GM23338 (cell line): Measurements from ENCODE around the gene HS6ST3.

Source experiments
- CTCF ChIP-seq, 2 experiments: fragments of 200-600 bp in 1 of 2; sonication (generic) in 1 of 2; conservative IDR thresholded peaks; 2 replicates each; pipeline versions ENCODE4 v1.5.1 to v1.6.1; 2016 to 2017; ENCODE audit warnings: antibody characterized with exemption in 2 of 2, low read depth in 2 of 2, mild to moderate bottlenecking in 2 of 2, moderate library complexity in 1 of 2
- EZH2 ChIP-seq: fragments of 200-600 bp; sonication (generic); IDR thresholded peaks from one replicate; pipeline ENCODE4 v1.8.0; 2017; ENCODE audit warnings: antibody characterized with exemption, mild to moderate bottlenecking, low read depth; ENCODE audit not compliant: unreplicated experiment
- EZH2phosphoT487 ChIP-seq: fragments of 200-600 bp; sonication (generic); IDR thresholded peaks from one replicate; pipeline ENCODE4 v1.8.1; 2018; ENCODE audit warnings: antibody characterized with exemption; ENCODE audit not compliant: unreplicated experiment
- JUNB ChIP-seq: IDR thresholded peaks from one replicate; pipeline ENCODE4 v1.6.1; 2016; ENCODE audit warnings: antibody characterized with exemption; ENCODE audit not compliant: unreplicated experiment
- NANOG ChIP-seq: IDR thresholded peaks from 2 replicates; pipeline ENCODE4 v1.6.1; 2016; ENCODE audit warnings: antibody characterized with exemption, borderline replicate concordance
- POLR2AphosphoS5 ChIP-seq: IDR thresholded peaks from 2 replicates; pipeline ENCODE4 v1.6.1; 2016; ENCODE audit warnings: antibody characterized with exemption, low read depth
- REST ChIP-seq: IDR thresholded peaks from one replicate; pipeline ENCODE4 v1.6.1; 2018; ENCODE audit warnings: antibody characterized with exemption; ENCODE audit not compliant: unreplicated experiment
- ZNF114 ChIP-seq: fragments of 250-450 bp; sonication (Bioruptor Pico); IDR thresholded peaks from 2 replicates; pipeline ENCODE4 v1.5.0; 2020; ENCODE audit warnings: mild to moderate bottlenecking, moderate library complexity

GRCh38 chr13:96481482-96481881 is 391.6 kb downstream of the HS6ST3 start:
- TF ChIP-seq CTCF (conservative IDR thresholded peaks at IDR 0.05; ENCODE audit: low read depth in 2 of 2) (no peak), EZH2phosphoT487 (no peak), POLR2AphosphoS5 (no peak), REST (no peak), EZH2 (no peak), JUNB (no peak), ZNF114 (CRISPR knock-in tag) (no peak), NANOG (no peak)
